ENCODE results near the gene DNAJB14. TPM values are rescaled to one million over a fixed set of nuclear protein-coding genes. Genes with fewer than 3 reads are reported as not detected.
"Not testable (repeated sequence)": the region's sequence is repeated elsewhere in the genome, so short reads cannot be mapped to it uniquely, and the experiment has no call there.

Gene DNAJB14
- total RNA-seq: 10 to 100 TPM; 39.3 to 41.1 TPM

DNA sequence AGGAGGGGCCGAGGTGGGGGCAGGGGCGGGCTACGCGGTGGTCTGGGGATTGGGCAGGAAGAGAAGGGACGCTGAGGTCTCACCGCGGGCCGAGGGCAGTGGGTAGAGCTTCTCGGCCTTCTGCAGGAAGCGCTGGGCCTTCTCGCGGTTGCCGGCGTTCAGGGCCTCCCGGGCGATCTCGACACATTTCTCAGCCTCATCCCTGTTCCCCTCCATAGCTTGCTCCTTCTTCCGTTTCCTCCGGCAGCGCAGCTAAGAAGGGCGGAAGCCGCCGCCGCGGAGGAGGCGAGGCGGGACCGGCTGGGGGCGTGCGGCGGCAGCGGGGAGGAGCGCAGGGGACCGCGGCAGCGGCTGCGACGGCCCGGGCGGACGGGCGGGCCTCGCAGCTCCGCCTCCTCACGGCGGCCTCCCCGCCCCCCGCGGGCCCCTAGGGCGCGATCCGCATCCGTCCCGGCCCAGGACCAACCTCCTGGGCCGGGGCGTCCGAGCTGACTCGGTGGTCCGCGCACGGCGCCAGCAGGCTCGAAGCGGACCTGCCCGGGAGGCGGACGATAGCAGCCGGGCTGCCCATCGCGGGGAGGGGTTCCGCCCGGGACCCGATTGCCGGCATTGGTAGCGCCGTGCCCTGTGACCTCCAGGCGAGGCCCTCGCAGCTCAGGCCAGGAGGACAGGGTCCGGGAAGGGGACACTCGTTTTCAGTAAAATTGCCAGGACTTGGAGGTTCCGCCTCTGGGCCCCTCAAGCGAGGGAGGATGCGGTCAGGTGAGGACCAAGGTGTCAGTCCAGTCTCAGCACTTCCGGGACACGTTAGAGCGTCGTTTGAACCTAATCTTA is at the start of gene DNAJB14:
TSS of gene DNAJB14 (minus strand) at position 263 of the 834 bp plus-strand sequence. CDS start at position 216, 47 bp downstream.
- no peaks in the 10 kb centered on the region for H3K9me3 Mint-ChIP-seq
- ATAC-seq: peak; percentile 34 to 46
- H3K36me3 Mint-ChIP-seq: peaks cover 35 to 38% of the 10 kb centered on the region in 2 donors
- peak within 1 kb of the TSS in 1 of 2 donors; percentile 99 for H3K27ac Mint-ChIP-seq
- DNase-seq (ENCODE audit: low spot score in 2 of 2): peak; percentile 81 to 83

DNA sequence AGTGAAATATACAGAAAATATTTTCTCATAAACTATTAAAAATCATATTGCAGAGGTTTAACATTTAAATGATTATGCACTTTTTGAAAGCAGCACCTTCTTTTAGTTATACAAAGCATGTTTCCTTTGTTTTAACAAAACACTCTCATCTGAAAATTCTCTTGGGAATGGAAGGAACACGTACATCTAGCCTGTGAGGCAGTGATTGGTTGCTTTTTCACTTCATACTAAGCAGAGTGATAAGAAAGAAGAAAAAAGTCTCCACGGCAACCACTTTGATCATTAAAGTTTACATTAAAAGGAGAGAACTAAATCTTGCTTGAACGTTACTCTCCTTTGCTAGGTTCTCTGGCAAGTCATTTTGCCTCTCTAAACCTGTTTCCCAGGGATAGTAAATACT is 45.3 kb upstream of the DNAJB14 start:
- no peaks in the 10 kb centered on the region for H3K9me3 Mint-ChIP-seq
- H3K36me3 Mint-ChIP-seq: no peaks in the 10 kb centered on the region
- DNase-seq (ENCODE audit: low spot score in 2 of 2): no peak
- no peak for ATAC-seq
- H3K27ac Mint-ChIP-seq: no peak overlapping the region

DNA sequence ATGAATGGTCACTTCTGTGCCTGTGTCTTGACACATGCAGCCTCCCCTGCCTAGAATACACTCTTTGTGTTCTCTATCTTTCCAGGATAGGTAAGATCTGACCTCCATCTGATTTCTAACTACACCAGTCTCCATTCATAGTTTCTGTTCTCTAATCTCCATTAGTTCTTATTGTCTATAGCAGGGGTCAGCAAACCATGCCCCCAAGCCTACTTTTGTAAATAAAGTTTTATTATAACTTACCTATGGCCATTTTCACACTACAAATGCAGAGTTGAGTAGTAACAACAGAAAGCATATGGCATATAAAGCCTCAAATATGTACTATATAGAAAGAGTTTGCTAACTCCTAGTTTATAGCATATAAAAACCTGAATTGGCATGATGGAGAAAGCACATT is 41.3 kb upstream of the DNAJB14 start:
- DNase-seq (ENCODE audit: low spot score in 2 of 2) (no peak), ATAC-seq (no peak)
- Mint-ChIP-seq H3K27ac (no peak overlapping the region), H3K36me3 (no peaks in the 10 kb centered on the region), H3K9me3 (no peaks in the 10 kb centered on the region)

DNA sequence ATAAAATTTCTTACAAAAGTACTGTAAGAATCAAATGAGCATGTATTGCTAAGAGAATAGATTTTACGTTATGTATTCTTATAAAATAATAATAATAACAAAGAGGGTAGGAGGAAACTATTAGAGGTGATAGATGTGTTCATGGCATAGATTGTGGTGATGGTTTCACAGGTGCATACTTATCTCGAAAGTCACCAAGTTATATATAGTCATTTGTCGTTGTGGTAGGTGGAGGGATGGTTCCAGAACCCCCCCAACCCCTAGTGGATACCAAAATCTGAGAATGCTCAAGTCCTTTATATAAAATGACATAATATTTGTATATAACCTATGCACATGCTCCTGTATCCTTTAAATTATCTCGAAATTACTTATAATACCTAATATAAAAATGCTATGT is 40.4 kb upstream of the DNAJB14 start:
- no peak for ATAC-seq
- no peak for DNase-seq (ENCODE audit: low spot score in 2 of 2)
- no peak overlapping the region for H3K27ac Mint-ChIP-seq
- no peaks in the 10 kb centered on the region for H3K36me3 Mint-ChIP-seq
- H3K9me3 Mint-ChIP-seq: no peaks in the 10 kb centered on the region

DNA sequence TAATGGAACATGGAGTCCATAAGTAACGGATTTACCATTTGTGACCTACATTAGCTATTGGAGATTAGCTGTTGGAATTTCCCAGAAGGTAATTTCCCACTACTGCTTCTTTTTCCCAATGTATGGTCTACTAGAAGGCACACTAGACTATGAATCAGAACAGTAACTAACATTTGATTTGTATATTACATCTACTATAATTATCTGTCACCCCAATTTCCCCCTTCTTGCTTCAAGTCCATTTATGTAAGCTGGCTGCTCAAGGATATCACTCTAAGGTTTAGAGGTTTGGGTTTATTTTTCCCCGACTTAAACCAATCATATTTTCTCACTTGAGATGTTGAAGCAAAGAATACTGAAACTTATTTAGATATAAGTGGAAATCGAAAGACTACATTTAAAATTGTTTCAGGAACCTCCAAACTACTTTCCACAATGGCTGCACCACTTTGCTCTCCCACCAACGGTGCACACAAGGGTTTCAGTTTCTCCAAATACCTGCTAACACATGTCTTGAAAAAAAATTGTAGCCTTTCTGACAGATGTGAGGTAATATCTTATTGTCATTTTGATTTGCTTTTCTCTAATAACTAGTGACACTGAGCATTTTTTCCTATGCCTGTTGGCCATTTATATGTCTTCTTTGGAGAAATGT is 37.0 kb upstream of the DNAJB14 start:
- DNase-seq (ENCODE audit: low spot score in 2 of 2): no peak
- no peak for ATAC-seq
- Mint-ChIP-seq H3K9me3 (peaks cover 0 to 5% of the 10 kb centered on the region in 2 donors), H3K36me3 (no peaks in the 10 kb centered on the region), H3K27ac (no peak overlapping the region)

DNA sequence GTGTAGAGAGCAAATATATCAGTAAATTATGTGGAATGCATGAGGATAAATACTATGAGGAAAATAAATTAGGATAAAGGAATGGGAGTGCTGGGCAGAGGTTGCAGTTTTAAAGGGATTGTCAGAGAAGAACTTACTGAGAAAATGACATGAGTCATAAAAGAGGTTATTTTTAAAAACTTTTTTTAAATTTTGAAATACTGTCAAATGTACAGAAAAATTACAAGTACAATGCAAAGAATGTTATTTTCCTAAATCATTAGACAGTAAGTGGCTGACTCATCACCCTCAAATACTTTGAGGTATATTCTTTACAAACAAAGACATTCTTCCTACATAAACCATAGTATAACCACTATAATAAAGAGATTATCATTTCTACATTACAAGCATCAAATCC is 33.5 kb upstream of the DNAJB14 start:
- H3K27ac Mint-ChIP-seq: no peak overlapping the region
- ATAC-seq: no peak
- DNase-seq (ENCODE audit: low spot score in 2 of 2): no peak
- peaks cover 4 to 16% of the 10 kb centered on the region in 2 donors for H3K9me3 Mint-ChIP-seq
- peaks cover 0 to 9% of the 10 kb centered on the region in 2 donors for H3K36me3 Mint-ChIP-seq

DNA sequence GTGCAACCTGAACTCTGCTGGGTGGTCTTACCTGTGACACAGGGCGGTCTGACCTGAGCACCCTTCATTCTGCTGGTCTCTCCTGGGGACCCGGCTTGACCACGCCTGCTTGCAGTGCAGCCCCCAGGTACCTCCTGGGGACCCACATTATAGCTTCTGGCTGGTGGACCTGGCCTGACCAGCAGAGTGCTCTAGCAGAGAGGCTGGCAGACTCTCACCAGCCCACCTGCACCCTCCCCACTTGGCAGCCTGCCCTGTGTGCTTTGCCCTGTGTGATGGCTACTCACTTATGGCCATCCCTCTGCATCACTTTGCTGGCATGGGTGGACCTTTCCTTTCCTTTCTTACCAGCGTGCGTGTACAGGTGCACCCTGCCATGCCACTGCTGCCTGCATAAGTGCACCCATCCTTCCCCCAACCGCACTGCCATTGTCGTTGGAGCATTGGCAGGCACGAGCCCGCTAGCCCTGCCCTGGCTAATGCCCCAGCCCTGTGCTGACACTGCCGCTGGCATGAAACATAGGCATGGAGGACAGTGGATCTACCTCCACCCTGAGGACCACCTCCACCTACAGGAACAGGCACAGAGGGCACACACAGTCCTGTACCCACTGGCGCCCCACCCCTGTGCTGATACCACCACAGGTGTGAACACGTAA is 25.2 kb upstream of the DNAJB14 start:
- no peak for DNase-seq (ENCODE audit: low spot score in 2 of 2)
- no peak overlapping the region for H3K27ac Mint-ChIP-seq
- peaks cover 3 to 7% of the 10 kb centered on the region in 2 donors for H3K9me3 Mint-ChIP-seq
- H3K36me3 Mint-ChIP-seq: peaks cover 0 to 27% of the 10 kb centered on the region in 2 donors
- no peak for ATAC-seq

DNA sequence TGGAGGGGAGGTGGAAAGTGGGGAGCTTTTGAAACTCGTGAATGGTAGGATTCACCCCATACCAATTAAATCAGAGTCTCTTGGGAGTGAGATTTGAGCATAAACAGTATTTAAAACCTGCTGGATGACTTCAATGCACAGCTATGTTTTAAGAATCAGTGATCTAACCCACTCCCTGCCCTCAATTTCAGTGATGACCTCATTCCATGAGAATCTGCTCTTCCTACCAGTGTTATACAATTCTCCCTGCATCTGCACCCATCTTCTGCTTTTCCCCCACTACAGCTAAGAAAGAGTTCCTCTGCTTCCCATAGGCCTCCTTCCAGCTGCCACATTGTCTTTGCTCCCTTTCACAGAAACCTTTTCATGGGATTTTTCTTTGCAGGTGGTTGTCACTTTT is 21.9 kb upstream of the DNAJB14 start:
- no peak overlapping the region for H3K27ac Mint-ChIP-seq
- no peak for DNase-seq (ENCODE audit: low spot score in 2 of 2)
- no peaks in the 10 kb centered on the region for H3K9me3 Mint-ChIP-seq
- peaks cover 0 to 6% of the 10 kb centered on the region in 2 donors for H3K36me3 Mint-ChIP-seq
- ATAC-seq: no peak

DNA sequence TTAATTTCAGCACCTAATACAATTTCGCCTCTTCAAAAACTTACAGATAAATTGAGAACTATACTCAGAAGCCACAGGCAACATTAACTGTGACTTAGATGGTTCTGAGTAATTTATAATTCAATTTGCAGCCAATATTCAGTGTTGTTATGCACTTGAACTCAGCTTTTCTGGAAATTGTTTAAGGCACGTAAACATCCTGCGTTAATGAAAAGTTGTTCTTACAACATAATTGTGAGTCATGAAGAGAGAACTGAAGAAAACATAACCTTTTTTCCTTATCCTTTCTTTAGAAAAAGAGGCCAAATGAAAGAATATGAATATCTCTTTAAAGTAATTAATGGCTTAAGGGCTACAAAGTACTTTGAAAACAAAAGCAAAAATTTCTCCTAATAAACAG is 20.3 kb upstream of the DNAJB14 start:
- H3K36me3 Mint-ChIP-seq: no peaks in the 10 kb centered on the region
- ATAC-seq (no peak), DNase-seq (ENCODE audit: low spot score in 2 of 2) (no peak)
- no peaks in the 10 kb centered on the region for H3K9me3 Mint-ChIP-seq
- no peak overlapping the region for H3K27ac Mint-ChIP-seq

DNA sequence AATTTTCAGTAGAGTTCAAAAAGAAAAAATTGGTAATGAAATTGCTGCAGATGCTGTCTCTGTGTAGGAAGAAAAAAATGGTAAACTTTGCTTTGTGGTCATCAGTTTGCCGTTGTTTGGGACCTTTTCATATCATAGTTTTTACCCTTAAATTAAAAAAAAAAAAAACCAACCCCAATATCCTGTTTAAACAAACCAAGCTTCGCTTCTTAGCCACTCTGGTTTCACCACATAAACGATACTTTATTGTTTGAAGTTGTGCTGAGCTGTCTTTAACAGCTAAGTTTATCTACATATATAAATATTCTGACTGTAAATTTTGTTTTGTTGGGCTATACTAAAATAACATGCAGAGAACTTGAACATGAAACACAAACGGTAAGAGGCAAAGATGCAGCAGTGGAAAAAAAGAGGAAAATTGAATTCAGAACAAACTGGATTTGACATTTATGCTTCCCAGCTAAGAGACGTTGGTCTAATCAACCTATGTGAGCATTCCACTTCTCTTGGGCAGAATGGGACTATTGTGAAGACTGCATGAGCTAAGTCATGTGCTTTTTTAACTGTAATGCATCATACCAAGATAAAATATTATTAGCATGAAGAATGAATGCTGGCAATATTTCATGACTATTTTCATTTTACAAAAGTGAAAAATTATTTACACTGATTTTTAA is 19.4 kb upstream of the DNAJB14 start:
- ATAC-seq: no peak
- H3K36me3 Mint-ChIP-seq: no peaks in the 10 kb centered on the region
- no peaks in the 10 kb centered on the region for H3K9me3 Mint-ChIP-seq
- no peak for DNase-seq (ENCODE audit: low spot score in 2 of 2)
- H3K27ac Mint-ChIP-seq: no peak overlapping the region

DNA sequence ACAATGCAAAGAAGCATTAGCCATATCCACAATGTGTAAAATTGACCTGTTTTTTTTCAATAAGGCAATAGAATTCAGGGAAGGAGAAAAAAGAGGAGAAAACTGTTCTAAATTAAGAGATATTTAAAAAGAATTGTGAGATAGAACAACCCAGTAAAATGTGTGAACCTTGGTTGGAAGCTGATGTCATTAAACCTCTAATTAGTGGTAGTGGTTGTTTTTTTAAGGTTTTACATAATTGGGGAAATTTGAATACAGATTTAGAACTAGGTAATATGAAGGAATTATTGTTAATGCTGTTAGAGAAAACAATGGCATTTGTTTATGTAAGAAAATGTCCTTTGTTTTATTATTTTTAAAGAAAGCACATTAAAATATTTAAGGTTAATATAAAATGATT is 18.8 kb upstream of the DNAJB14 start:
- DNase-seq (ENCODE audit: low spot score in 2 of 2) (no peak), ATAC-seq (no peak)
- Mint-ChIP-seq H3K27ac (no peak overlapping the region), H3K9me3 (no peaks in the 10 kb centered on the region), H3K36me3 (no peaks in the 10 kb centered on the region)

DNA sequence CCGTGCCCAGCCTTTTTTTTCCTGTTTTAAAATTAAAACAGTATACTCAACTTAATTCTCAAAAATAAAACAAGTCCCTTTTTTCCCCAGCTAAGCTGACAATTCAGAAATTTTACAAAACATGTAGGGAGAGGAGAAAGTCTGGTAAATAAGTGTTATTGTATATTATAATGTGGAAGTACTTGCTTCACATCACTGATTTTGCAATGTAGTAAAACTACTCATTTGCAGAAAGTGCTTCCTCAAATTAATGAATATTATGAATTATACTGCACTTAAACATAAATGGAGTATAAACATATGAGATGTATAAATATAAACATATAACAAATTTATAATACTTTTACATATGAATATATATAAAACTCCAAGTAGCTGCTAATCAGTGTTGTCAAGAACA is 15.3 kb upstream of the DNAJB14 start:
- DNase-seq (ENCODE audit: low spot score in 2 of 2) (no peak), ATAC-seq (no peak)
- Mint-ChIP-seq H3K9me3 (peaks cover 6% of the 10 kb centered on the region in 2 donors), H3K27ac (no peak overlapping the region), H3K36me3 (peaks cover 11 to 13% of the 10 kb centered on the region in 2 donors)

DNA sequence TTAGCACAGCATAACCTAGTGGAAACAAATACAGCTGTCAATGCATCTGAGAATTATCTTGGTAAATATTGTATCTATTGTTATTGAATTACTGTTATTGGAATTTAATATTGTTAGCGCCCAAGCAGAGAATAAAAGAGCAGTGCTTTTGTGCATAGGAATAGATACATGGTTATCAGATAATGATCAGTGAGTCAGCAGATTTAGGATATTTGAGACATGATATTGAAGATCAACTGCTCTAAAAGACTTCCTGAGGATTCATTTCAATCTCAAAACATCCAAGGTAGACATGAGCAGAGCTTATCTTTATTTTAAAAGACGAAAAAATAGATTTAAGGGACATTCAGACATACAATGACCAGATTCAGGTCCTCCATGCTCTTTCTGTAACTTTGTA is 14.2 kb upstream of the DNAJB14 start:
- no peak overlapping the region for H3K27ac Mint-ChIP-seq
- DNase-seq (ENCODE audit: low spot score in 2 of 2): no peak
- H3K9me3 Mint-ChIP-seq: peaks cover 6% of the 10 kb centered on the region in 2 donors
- ATAC-seq: no peak
- peaks cover 13 to 19% of the 10 kb centered on the region in 2 donors for H3K36me3 Mint-ChIP-seq

DNA sequence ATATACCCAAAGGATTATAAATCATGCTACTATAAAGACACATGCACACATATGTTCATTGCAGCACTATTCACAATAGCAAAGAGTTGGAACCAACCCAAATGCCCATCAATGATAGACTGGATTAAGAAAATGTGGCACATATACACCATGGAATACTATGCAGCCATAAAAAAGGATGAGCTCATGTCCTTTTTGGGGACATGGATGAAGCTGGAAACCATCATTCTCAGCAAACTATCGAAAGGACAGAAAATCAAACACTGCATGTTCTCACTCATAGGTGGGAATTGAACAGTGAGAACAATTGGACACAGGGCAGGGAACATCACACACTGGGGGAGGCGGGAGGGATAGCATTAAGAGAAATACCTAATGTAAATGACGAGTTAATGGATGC is 11.8 kb upstream of the DNAJB14 start:
- not testable (repeated sequence) for ATAC-seq; H3K9me3 Mint-ChIP-seq; DNase-seq (ENCODE audit: low spot score in 2 of 2); H3K27ac Mint-ChIP-seq
- peaks cover 13 to 19% of the 10 kb centered on the region in 2 donors for H3K36me3 Mint-ChIP-seq

DNA sequence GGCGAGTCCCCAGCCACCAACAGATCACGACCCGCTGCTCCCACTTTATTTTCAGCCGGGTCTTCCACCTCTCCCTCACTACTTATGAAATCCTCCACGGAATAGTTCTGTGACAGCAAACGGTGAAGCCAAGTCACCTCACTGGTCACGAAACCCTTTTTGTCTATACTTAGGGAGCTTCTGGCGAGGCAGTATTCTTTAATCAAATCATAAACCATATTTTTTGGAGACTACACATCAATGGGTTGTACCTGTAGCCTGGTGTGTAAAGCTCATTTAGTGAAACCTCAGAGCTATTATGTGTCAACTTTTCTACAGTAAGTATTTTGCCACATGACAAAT is 4.5 kb upstream of the DNAJB14 start:
- H3K27ac Mint-ChIP-seq: no peak overlapping the region
- H3K9me3 Mint-ChIP-seq: no peaks in the 10 kb centered on the region
- DNase-seq (ENCODE audit: low spot score in 2 of 2) (no peak), ATAC-seq (no peak)
- peaks cover 7 to 18% of the 10 kb centered on the region in 2 donors for H3K36me3 Mint-ChIP-seq

DNA sequence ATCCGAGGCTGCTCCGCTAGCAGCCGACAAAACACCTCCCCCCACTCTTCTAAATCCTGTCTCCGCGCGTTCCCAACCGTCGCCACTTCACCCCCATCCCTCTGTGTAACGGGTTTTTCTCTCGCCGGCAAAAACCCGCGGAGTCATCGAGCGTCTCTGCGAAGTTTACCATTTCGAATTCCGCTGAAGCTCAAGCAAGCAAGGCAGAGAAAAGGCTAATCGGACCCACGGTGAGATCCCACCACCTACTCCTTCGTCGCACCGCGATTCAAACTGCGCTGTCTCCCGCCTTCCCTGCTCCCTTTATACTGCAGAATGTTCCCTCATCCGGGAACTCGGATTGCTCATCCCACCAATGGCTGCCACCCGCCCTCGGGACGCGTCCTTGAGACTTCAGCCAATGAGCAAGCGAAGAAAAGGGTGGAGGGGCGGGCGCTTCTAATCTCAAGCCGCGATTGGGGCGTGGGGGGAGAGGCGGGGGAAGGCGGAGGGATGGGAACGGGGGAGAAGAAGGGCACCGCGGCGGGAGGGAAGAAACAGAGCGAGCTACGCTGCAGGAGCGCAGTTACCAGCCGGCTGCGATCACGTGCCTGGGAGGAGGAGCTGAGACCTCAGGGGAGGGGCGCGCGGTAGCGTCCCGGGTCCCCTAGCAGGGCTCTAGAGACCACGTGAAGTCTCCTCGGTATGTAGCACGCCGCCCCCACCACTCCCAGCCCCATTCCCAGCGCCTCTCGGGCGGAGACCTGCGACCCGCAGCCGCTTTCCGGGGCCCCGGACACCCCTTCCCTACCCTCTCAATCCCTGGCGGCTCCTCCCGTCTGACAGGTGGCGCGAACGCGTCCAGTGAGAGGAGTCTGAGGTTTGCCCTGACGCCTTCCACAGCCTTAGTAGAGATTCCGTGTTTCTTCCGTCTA is 3.8 kb upstream of the DNAJB14 start, which contains the start of gene H2AZ1:
TSS of gene H2AZ1 (minus strand) at position 277 of the 914 bp plus-strand sequence. CDS start at position 172, 105 bp downstream.
- H3K27ac Mint-ChIP-seq: no peak within 1 kb of the TSS
- H3K36me3 Mint-ChIP-seq: peaks cover 10 to 21% of the 10 kb centered on the region in 2 donors
- H3K9me3 Mint-ChIP-seq: no peaks in the 10 kb centered on the region
- DNase-seq (ENCODE audit: low spot score in 2 of 2) (peak; percentile 93 to 97), ATAC-seq (peak; percentile 73 to 77)

Measured in activated naive CD4-positive, alpha-beta T cell treated with anti-CD3 and anti-CD28 coated beads, Interleukin-2, amount 50 U/mL, for 72 hours (primary cell).